HepG2 (cell line): ENCODE results near the gene C9orf50. TPM values are rescaled to one million over a fixed set of nuclear protein-coding genes. Genes with fewer than 3 reads are reported as not detected.

Experiments used
- ATAC-seq: fragments of 200-7000 bp; cut with Tn5 transposase; 3 replicates; pipeline ENCODE4 v1.9.1; 2020; ENCODE audit warnings: mild to moderate bottlenecking, moderate library complexity
- BruUV-seq: library from RNA; stranded (reverse); fragments of 400-500 nt; replicated peaks from 2 replicates; lab custom pipeline; 2021; lab: Mats Ljungman, UMichigan
- CTCF ChIA-PET: fragments of 300-600 bp; formaldehyde crosslinking; extraction: SDS; loops from one replicate; lab custom pipeline; 2021; ENCODE audit warnings: low total read pairs, inconsistent platforms, low intra/inter-chr PET ratio; lab: Yijun Ruan, JAX
- POLR2A ChIA-PET: fragments of 350-600 bp; sonication (Branson Sonifier 250); formaldehyde crosslinking; loops from one replicate; lab custom pipeline; 2020; ENCODE audit warnings: antibody characterized with exemption, inconsistent platforms; lab: Yijun Ruan, JAX
- DNase-seq: peaks from one replicate; pipeline ENCODE4 v3.0.0-alpha.2; 2015; ENCODE audit warnings: low spot score
- FAIRE-seq: peaks from 3 replicates; lab custom pipeline; 2011; peaks lifted over from hg19 to GRCh38; lab: Jason Lieb, UNC
- H2AFZ ChIP-seq: one replicate; pipeline ENCODE4 v1.6.1; 2011; ENCODE audit warnings: low read length, inconsistent platforms
- H3K27ac ChIP-seq: fragments of 300-600 bp; 3 replicates; pipeline ENCODE4 v1.8.0; 2011; ENCODE audit warnings: mixed run types, mild to moderate bottlenecking, mixed read lengths, low read length, inconsistent platforms; ENCODE audit not compliant: insufficient read depth; ENCODE audit errors: extremely low read length
- H3K27me3 ChIP-seq, 2 experiments: fragments of 200-600 bp in 1 of 2; 2 replicates in 1 of 2; 3 replicates in 1 of 2; pipeline versions ENCODE4 v1.6.0 to v1.8.0; 2011; ENCODE audit warnings: low read length in 2 of 2, mild to moderate bottlenecking in 2 of 2, moderate library complexity in 2 of 2, inconsistent platforms in 1 of 2; ENCODE audit not compliant: insufficient read depth in 2 of 2, control insufficient read depth in 1 of 2
- H3K36me3 ChIP-seq, 2 experiments: fragments of 200-600 bp in 1 of 2; replicated peaks in 1 of 2; 2 replicates in 1 of 2; 3 replicates in 1 of 2; pipeline versions ENCODE4 v1.5.1 to v1.8.0; 2011; ENCODE audit warnings: low read length in 2 of 2, inconsistent platforms in 1 of 2; ENCODE audit not compliant: insufficient read depth in 2 of 2, control insufficient read depth in 1 of 2
- H3K4me1 ChIP-seq: 2 replicates; pipeline ENCODE4 v1.5.1; 2012; ENCODE audit warnings: low read length, inconsistent platforms; ENCODE audit not compliant: insufficient read depth
- H3K4me2 ChIP-seq: 2 replicates; pipeline ENCODE4 v1.6.0; 2011; ENCODE audit warnings: low read depth, low read length, inconsistent platforms
- H3K4me3 ChIP-seq, 3 experiments: fragments of 200-600 bp in 1 of 3; sonication (generic), shearing (Covaris generic) in 1 of 3; replicated peaks in 1 of 3; 2 replicates each; pipeline ENCODE4 v1.5.1; 2011 to 2016; ENCODE audit warnings: low read length in 3 of 3, inconsistent platforms in 2 of 3, low read depth in 2 of 3, mild to moderate bottlenecking in 2 of 3, control low read depth in 1 of 3, mixed read lengths in 1 of 3; ENCODE audit not compliant: insufficient read depth in 1 of 3
- H3K79me2 ChIP-seq: one replicate; pipeline ENCODE4 v1.6.1; 2011; ENCODE audit warnings: low read length, inconsistent platforms; ENCODE audit not compliant: insufficient read depth
- H3K9ac ChIP-seq: 2 replicates; pipeline ENCODE4 v1.6.0; 2011; ENCODE audit warnings: mild to moderate bottlenecking, low read depth, low read length, inconsistent platforms; ENCODE audit not compliant: insufficient read depth
- H3K9me3 ChIP-seq: 2 replicates; pipeline ENCODE4 v1.5.1; 2012; ENCODE audit warnings: mild to moderate bottlenecking, low read length
- H4K20me1 ChIP-seq: 2 replicates; pipeline ENCODE4 v1.6.0; 2011; ENCODE audit warnings: inconsistent platforms, mild to moderate bottlenecking, low read length, moderate library complexity; ENCODE audit not compliant: insufficient read depth
- EP300 ChIP-seq, 3 experiments: sonication (generic) in 1 of 3; formaldehyde crosslinking in 1 of 3; IDR thresholded peaks; 2 replicates each; pipeline versions ENCODE4 v1.5.1 to v1.6.1; 2011 to 2020; ENCODE audit warnings: low read depth in 2 of 3, low read length in 2 of 3, borderline replicate concordance in 1 of 3, improper control_type of control experiment in 1 of 3, mild to moderate bottlenecking in 1 of 3, missing genetic modification reagents in 1 of 3, moderate library complexity in 1 of 3
- FOSL2 ChIP-seq: sonication (generic); formaldehyde crosslinking; IDR thresholded peaks from 2 replicates; pipeline ENCODE4 v1.4.0; 2020; ENCODE audit warnings: missing genetic modification reagents
- HDAC2 ChIP-seq: sonication (generic); formaldehyde crosslinking; IDR thresholded peaks from 2 replicates; pipeline ENCODE4 v1.4.0; 2020; ENCODE audit warnings: missing genetic modification reagents
- HMGXB3 ChIP-seq: sonication (generic); formaldehyde crosslinking; IDR thresholded peaks from 2 replicates; pipeline ENCODE4 v1.4.0; 2020; ENCODE audit warnings: missing genetic modification reagents, borderline replicate concordance
- PAF1 ChIP-seq: IDR thresholded peaks from 2 replicates; pipeline ENCODE4 v1.6.1; 2016; ENCODE audit warnings: missing genetic modification reagents, missing compliant biosample characterization
- RFX5 ChIP-seq: IDR thresholded peaks from 2 replicates; pipeline ENCODE4 v1.6.1; 2011; ENCODE audit warnings: low read depth, low read length, improper control_type of control experiment
- ZNF160 ChIP-seq: sonication (generic); formaldehyde crosslinking; IDR thresholded peaks from 2 replicates; pipeline ENCODE4 v1.8.0; 2022; ENCODE audit warnings: mild to moderate bottlenecking, inconsistent platforms, missing genetic modification reagents
- ZNF18 ChIP-seq: sonication (generic); formaldehyde crosslinking; IDR thresholded peaks from 2 replicates; pipeline ENCODE4 v1.8.0; 2022; ENCODE audit warnings: mild to moderate bottlenecking, missing genetic modification reagents; ENCODE audit not compliant: insufficient replicate concordance
- ZNF3 ChIP-seq: IDR thresholded peaks from 2 replicates; pipeline ENCODE4 v1.7.0; 2017; ENCODE audit warnings: inconsistent platforms
- ZNF343 ChIP-seq: sonication (generic); formaldehyde crosslinking; IDR thresholded peaks from 2 replicates; pipeline ENCODE4 v1.4.0; 2020; ENCODE audit warnings: mild to moderate bottlenecking, missing genetic modification reagents
- ZNF510 ChIP-seq: sonication (generic); formaldehyde crosslinking; IDR thresholded peaks from 2 replicates; pipeline ENCODE4 v1.4.0; 2020; ENCODE audit warnings: low read depth, mild to moderate bottlenecking, missing genetic modification reagents
- ZNF557 ChIP-seq: sonication (generic); formaldehyde crosslinking; IDR thresholded peaks from 2 replicates; pipeline ENCODE4 v1.4.0; 2020; ENCODE audit warnings: missing genetic modification reagents
- ZNF607 ChIP-seq: sonication (generic); formaldehyde crosslinking; IDR thresholded peaks from 2 replicates; pipeline ENCODE4 v1.5.1; 2020; ENCODE audit warnings: missing genetic modification reagents, mild to moderate bottlenecking, borderline replicate concordance
- ZNF629 ChIP-seq: sonication (generic); formaldehyde crosslinking; conservative IDR thresholded peaks from 2 replicates; pipeline ENCODE4 v1.5.0; 2020; ENCODE audit warnings: missing genetic modification reagents
- ZSCAN20 ChIP-seq: sonication (generic); formaldehyde crosslinking; IDR thresholded peaks from 2 replicates; pipeline ENCODE4 v1.4.0; 2020; ENCODE audit warnings: missing genetic modification reagents, mild to moderate bottlenecking, borderline replicate concordance
- WGBS: methylation state at CpG from one replicate; pipeline ENCODE4 v1.1.6; 2017; ENCODE audit warnings: low lambda C conversion rate; 5-methylcytosine and 5-hydroxymethylcytosine counted together
- in situ Hi-C: cut with HindIII; loops from 2 replicates; pipeline ENCODE4 v1.10.0; 2017; ENCODE audit warnings: low pct_unique_long_range_greater_than_20kb; ENCODE audit not compliant: extremely low pct_ligation_motif_present
- intact Hi-C: fragments of 100-400 bp; cut with micrococcal nuclease; formaldehyde crosslinking; loops from one replicate; pipeline ENCODE4 v1.10.0; 2022; ENCODE audit not compliant: unreplicated experiment
- polyA plus RNA-seq, 8 experiments: library from polyadenylated mRNA; depleted of rRNA in 3 of 8; stranded (reverse) in 7 of 8; unstranded in 1 of 8; fragments of >200 nt; fragmentation: Illumina TruSeq in 4 of 8; extraction: Trizol in 4 of 8; gene quantifications; 2 replicates each; pipeline versions ENCODE4 v1.2.1 to v1.2.3, GENCODE V29; 2011 to 2016; ENCODE audit warnings: low read depth in 4 of 8, missing spikeins in 1 of 8, mixed read lengths in 1 of 8; ENCODE audit not compliant: insufficient read depth in 1 of 8
- total RNA-seq, 5 experiments: library from RNA; depleted of rRNA; stranded (reverse); fragments of >200 nt; fragmentation: Illumina TruSeq; extraction: Trizol; gene quantifications; 2 replicates each; pipeline ENCODE4 v1.2.3, GENCODE V29; 2016; ENCODE audit warnings: low read depth in 1 of 5

The C9orf50 gene
- total and polyA plus RNA-seq, 2 of the 13 experiments (the other 11 are each of a cell fraction or from before 2014, with no cell fraction given) = not detected

GRCh38 chr9:129656795-129657390, 36.0 kb upstream of the C9orf50 start:
- FAIRE-seq (no peak), ATAC-seq (peak; percentile 40; the same call in 1 of the 3 replicates), DNase-seq (peak; percentile 31)
- H3K79me2 ChIP-seq = no peaks in the 10 kb centered on the region
- CTCF ChIA-PET = no interaction called here
- no peak overlapping the region for H3K4me3 ChIP-seq
- H2AFZ ChIP-seq = no peak overlapping the region
- no peak overlapping the region for H3K9ac ChIP-seq
- H3K27me3 ChIP-seq = peaks cover 5 to 30% of the 10 kb centered on the region in 2 experiments; a peak in 3 of 5 replicates
- in situ Hi-C loops = no loop called here
- no peaks in the 10 kb centered on the region for H3K36me3 ChIP-seq
- no TSS peak for BruUV-seq
- POLR2A ChIA-PET = no interaction called here
- intact Hi-C loops = no loop called here
- peaks cover 13% of the 10 kb centered on the region for H3K4me1 ChIP-seq
- no peaks in the 10 kb centered on the region for H4K20me1 ChIP-seq
- H3K27ac ChIP-seq = no peak overlapping the region
- WGBS = 4% methylated on average over 7 of the region's 12 CpGs
- no peaks in the 10 kb centered on the region for H3K9me3 ChIP-seq
- no peak overlapping the region for H3K4me2 ChIP-seq
- no peak for TF ChIP-seq ZNF557 (CRISPR knock-in tag)
- no peak for TF ChIP-seq ZNF343 (CRISPR knock-in tag)
- no peak for TF ChIP-seq ZNF607 (CRISPR knock-in tag)
- TF ChIP-seq ZNF160 (CRISPR knock-in tag) = no peak
- TF ChIP-seq ZNF629 = peak; percentile 43; the same call in 1 of the 2 replicates
- TF ChIP-seq ZNF3 (CRISPR knock-in tag) = no peak
- TF ChIP-seq ZSCAN20 (CRISPR knock-in tag) = no peak
- TF ChIP-seq FOSL2 (CRISPR knock-in tag) = peak; percentile 82
- no peak for TF ChIP-seq HDAC2 (CRISPR knock-in tag)
- no peak for TF ChIP-seq EP300 (IDR thresholded peaks at IDR 0.05; ENCODE audit: low read depth in 2 of 2, low read length in 2 of 2)
- no peak for TF ChIP-seq EP300 (CRISPR knock-in tag; IDR thresholded peaks at IDR 0.05; ENCODE audit: borderline replicate concordance)
- no peak for TF ChIP-seq HMGXB3 (CRISPR knock-in tag)
- TF ChIP-seq PAF1 (CRISPR knock-in tag) = no peak
- TF ChIP-seq ZNF18 (CRISPR knock-in tag) = no peak
- no peak for TF ChIP-seq RFX5
- no peak for TF ChIP-seq ZNF510 (CRISPR knock-in tag)
